GM21381 (cell line): Measurements from ENCODE around the gene CDK11A.
"Not testable (repeated sequence)": the region's sequence is repeated elsewhere in the genome, so short reads cannot be mapped to it uniquely, and the experiment has no call there.

ENCODE experiments used
- ATAC-seq: cut with Tn5 transposase; IDR thresholded peaks from one replicate; pipeline ENCODE4 v1.9.1; 2021; ENCODE audit warnings: mild to moderate bottlenecking, moderate library complexity; ENCODE audit not compliant: unreplicated experiment

Gene CDK11A

GRCh38 chr1:1754051-1754815 lies 30.1 kb upstream of the CDK11A start:
- ATAC-seq, result no peak

- no peak for ATAC-seq
These were observed 29.4 kb upstream of the CDK11A start for GRCh38 chr1:1753607-1754005.

GRCh38 chr1:1752636-1753606 lies 28.8 kb upstream of the CDK11A start:
- no peak for ATAC-seq

GRCh38 chr1:1752190-1752589 lies 28.0 kb upstream of the CDK11A start:
- ATAC-seq, result no peak

GRCh38 chr1:1749941-1750340 lies 25.8 kb upstream of the CDK11A start:
- not testable (repeated sequence) for ATAC-seq

GRCh38 chr1:1748686-1749321 lies 24.6 kb upstream of the CDK11A start:
- no peak for ATAC-seq

GRCh38 chr1:1746566-1746909 lies 22.4 kb upstream of the CDK11A start:
- ATAC-seq, result peak; percentile 78

- ATAC-seq, result peak; percentile 78
These were observed 21.8 kb upstream of the CDK11A start for GRCh38 chr1:1745651-1746565.

GRCh38 chr1:1742529-1742928 lies 18.4 kb upstream of the CDK11A start:
- ATAC-seq, result not testable (repeated sequence)

- ATAC-seq, result not testable (repeated sequence)
These were observed 16.9 kb upstream of the CDK11A start for GRCh38 chr1:1741013-1741412.

- not testable (repeated sequence) for ATAC-seq
These were observed 14.7 kb upstream of the CDK11A start for GRCh38 chr1:1738799-1739337.

GRCh38 chr1:1737675-1738590 lies 13.8 kb upstream of the CDK11A start:
- not testable (repeated sequence) for ATAC-seq

GRCh38 chr1:1732381-1732780 lies 8.2 kb upstream of the CDK11A start:
- no peak for ATAC-seq

GRCh38 chr1:1730870-1731269 lies 6.7 kb upstream of the CDK11A start:
- no peak for ATAC-seq

- ATAC-seq, result not testable (repeated sequence)
These were observed 6.1 kb upstream of the CDK11A start for GRCh38 chr1:1730230-1730629.

- ATAC-seq, result not testable (repeated sequence)
These were observed 5.1 kb upstream of the CDK11A start for GRCh38 chr1:1729116-1729816.

- not testable (repeated sequence) for ATAC-seq
These were observed 4.3 kb upstream of the CDK11A start for GRCh38 chr1:1728308-1729005.
